G401 (cell line): ENCODE results near the gene ATG5. TPM values are rescaled to one million over a fixed set of nuclear protein-coding genes. Genes with fewer than 3 reads are reported as not detected.

Source experiments
- DNase-seq: peaks from one replicate; pipeline ENCODE4 v3.0.0-alpha.2; 2015; ENCODE audit warnings: low spot score
- in situ Hi-C: cut with HindIII; loops from 2 replicates; pipeline ENCODE4 v1.10.0; 2016; ENCODE audit warnings: low sequenced_read_pairs, mixed read lengths
- total RNA-seq: library from RNA; depleted of rRNA; stranded (reverse); fragments of >200 nt; shearing (Covaris generic); gene quantifications from 2 replicates; pipeline ENCODE4 v1.2.3, GENCODE V29; 2014

Gene ATG5
- total RNA-seq, 1 experiment from 2014 or later, result 40.8 TPM

DNA sequence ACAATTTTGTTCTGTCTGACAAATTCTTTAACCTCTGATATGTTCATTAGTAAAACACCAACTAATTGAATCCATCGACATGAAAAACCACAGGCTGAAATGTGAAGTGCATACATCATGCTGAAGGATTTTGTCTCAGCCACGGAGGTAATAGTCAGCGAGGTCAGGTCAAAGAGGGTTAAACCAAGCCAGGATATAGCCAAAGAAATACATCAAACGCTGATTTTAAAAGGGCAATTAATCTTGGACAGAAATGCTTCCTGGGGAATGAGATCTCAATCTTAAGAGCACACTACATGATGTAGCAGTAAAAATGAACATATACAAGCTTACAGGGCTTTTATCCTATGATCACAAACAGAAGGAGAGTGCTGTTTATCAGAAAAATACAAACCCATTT lies 132.7 kb downstream of the ATG5 start:
- in situ Hi-C loops, result no loop called here
- no peak for DNase-seq

DNA sequence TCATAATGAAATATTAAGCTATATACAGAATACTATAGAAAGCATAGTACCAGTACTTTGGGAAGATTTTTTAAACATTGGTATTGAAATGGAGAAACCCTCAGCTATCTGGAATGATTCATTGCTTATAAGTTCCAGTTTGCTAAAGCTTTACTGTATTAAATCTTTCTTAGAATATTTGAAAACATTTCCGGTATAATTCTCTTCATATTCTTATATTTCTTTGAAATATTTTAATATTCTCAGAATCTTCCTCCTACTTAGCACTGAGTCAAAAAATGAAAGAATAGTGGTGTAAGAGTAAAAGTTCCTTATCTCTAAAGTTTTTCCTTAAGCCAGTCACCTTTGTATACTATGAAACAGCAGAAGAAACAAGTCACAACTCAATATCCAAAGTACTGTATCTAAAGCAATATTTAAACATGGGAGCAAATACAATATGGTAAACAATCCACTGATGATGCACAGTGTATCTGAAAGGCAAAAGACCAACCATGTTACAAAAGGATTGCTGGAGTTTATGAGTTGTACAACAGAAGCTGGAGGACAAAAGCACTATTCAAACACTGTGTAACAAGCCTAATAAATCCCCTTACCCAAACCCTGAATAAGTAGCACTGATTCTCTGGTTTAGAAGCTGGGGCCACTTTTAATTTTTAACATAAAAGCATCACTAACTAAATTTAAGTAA lies 137.3 kb downstream of the ATG5 start:
- DNase-seq, result no peak
- in situ Hi-C loops, result no loop called here

DNA sequence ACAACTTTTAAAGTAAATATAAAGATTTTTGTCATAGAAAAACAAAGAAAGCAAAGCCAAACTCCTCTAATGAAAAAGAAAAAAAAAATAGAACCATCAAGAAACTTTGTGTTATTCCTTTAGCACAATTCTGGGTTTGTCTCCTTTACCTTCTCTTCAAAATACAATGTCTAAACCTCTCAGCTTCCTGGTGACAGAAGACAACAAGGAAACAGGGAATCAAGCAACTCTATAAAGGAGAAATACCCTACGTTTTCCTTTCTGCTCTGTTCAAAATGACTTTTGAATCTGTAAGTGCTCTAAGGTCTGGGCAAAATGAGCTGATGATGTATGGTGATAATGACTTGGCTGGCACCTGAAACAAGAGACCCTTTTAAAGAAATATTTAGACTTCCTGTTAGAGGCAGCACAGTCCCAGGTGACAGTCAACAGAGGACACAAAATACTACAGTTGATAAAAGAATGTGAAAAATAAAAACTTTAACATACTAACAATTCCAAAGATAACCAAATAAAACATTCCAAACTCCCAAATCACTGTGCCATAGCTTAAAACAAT lies 138.1 kb downstream of the ATG5 start:
- in situ Hi-C loops, result no loop called here

DNA sequence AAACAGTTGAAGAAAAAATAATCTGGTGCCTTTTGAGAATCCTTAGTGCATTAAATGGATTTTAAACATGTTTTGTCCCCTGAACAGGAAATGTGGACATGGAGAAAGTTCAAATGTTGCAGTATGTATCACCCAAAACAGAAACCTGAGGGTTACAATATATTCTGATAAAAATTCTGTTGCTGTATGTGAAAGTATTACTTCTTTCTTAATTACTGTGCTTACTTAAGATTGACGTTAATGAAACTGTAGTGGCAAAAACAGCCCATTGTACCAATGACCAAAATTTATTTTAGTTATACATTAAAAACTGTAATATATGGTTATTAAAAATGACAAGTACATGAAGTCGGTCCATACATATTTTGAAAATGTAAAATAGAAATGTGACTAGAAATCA lies 138.8 kb downstream of the ATG5 start:
- no peak for DNase-seq

More for the DNA sequence above, 138.1 kb downstream of the ATG5 start:
- no peak for DNase-seq

DNA sequence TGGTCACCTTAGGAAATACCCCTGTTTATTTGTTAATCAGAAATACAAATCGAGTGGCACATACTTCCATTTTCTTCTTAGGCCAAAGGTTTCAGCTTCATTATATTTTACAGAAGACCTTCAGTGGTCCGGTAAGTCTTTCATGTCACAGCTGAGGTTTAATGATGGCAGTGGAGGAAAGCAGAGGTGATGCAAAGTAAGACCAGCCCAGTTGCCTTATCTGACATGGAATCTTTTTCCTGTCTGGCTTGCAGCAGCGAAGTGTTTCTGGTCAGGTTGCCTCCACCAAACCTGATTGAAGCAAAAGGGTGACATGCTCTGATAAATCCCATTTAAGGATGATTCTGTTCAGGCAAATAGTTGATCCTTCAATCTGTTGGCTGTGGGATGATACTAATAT lies 139.4 kb downstream of the ATG5 start:
- DNase-seq, result no peak
- in situ Hi-C loops, result no loop called here

More for the DNA sequence above, 138.8 kb downstream of the ATG5 start:
- in situ Hi-C loops, result no loop called here

DNA sequence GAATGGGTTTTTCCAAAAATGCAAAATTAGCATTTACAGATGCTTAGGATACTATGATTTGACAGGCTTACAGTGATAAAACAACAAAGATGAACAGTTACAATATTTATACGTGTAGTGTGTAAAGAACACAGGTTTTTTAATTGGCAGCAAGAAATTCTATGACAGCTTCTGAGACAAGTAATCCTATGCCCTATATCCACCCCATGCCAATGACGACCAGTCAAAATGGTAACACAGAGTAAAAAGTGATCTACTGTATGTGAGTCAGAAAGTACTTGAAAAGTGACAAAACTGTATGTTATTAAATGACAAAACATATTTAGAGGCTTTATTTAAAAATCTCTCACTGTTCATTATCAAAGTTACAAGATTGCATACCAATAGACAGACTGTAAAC lies 139.9 kb downstream of the ATG5 start:
- in situ Hi-C loops, result no loop called here
- no peak for DNase-seq

DNA sequence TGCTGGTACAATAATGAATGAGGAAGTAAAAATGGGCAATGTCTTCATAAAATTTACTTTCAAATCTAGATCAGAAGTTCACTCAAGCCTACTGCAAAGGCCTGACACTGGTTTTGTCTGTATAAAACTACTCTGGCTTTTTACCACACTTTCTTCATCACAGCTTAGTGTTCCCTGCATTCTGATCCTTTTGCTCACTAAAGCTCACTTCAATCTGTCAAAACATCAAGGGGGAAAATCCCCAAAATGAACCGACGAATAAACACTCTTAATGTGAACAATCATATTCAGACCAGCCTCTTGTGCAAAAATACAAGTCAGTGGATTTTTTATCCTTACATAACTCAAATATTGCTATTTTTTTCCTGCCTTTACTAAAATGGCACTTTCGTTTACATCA lies 140.9 kb downstream of the ATG5 start:
- no peak for DNase-seq
- in situ Hi-C loops, result no loop called here

DNA sequence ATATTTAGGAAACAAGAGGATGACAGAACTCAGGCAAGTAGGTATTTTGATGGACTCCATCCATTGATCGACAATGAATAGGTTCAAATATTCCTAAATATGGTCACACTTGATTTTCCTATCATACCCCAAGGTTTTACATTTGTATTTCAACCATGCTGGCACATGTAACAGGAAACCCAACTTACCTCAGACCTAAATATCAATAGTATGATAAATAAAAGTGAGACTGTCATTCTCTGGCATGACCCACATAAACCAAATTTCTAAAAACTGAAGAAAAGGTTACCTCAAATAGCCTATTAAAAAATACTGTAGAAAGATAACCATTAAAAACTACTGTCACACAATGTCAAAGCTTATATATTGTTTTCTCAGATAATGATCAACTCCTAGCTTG lies 142.1 kb downstream of the ATG5 start:
- in situ Hi-C loops, result no loop called here
- DNase-seq, result no peak

DNA sequence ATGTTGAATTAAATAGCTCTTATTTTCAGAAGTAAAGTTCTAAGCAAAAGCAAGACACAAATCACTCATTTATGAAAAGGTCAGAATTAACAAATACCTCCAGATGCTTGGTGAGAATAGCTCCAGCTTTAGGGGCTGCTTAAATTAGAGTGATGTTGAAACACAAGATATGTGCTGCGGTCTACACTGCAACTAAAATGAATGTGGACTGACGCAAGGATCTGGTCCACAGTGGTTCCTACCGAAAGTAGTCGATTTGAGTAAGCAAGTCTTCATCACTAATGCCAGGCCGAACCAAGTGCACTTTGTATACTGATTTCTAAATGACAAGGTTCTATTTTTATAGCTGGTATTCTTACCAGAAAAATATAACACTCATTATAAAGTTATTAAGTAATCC lies 143.1 kb downstream of the ATG5 start:
- DNase-seq, result no peak
- in situ Hi-C loops, result no loop called here

DNA sequence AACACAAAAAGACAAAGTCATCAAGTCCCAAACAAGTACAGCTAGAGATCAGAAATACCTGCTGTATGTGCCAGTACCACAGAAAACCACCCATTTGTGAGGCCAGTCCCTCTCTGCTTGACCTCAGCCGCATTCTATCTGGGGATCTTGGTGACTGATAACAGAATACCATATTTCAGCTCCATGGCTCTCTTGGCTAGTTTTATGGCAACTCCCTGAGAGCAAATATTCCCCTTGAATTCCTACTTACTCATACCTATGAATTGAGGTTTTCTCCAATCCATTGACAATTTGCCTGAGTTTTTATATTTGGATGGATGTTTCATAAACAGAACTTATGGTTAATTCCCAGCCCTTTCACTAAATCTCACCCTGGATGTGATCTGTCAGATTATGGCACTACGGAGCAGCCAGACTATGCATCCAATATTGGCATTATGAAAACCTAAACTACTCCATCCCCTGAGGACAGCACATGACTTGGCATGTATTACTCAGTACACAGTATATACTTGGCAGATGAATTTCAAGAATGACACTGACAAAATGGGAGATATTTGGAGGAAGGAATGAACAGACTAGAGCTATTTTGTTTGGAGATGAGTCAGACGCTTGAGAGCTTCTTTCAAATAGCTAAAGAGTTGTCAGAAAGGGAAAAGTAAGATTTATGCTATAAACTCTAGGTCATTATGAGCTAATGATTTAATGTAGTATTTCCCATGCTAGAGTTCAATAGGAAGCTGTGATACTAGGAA lies 143.7 kb downstream of the ATG5 start:
- no peak for DNase-seq
- in situ Hi-C loops, result no loop called here

DNA sequence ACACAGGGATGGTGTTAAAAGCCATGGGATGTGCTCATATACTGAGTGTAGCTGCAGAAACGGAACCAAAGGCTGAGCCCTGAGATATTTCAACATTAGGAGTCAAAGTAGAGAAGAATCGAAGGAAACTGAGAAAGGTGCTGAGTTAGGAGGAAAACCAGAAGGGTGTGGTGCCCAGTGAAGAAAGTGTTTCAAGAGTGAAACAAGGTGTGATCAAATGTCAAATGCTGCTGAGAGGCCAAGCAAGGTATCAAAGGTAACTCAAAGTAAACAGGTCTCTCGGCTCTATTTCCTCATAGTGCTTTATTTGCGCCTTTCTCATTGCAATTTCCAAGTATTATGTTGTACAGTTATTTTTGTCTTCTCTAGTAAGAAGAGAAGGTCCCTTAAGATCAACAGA lies 145.4 kb downstream of the ATG5 start:
- in situ Hi-C loops, result no loop called here
- DNase-seq, result no peak

DNA sequence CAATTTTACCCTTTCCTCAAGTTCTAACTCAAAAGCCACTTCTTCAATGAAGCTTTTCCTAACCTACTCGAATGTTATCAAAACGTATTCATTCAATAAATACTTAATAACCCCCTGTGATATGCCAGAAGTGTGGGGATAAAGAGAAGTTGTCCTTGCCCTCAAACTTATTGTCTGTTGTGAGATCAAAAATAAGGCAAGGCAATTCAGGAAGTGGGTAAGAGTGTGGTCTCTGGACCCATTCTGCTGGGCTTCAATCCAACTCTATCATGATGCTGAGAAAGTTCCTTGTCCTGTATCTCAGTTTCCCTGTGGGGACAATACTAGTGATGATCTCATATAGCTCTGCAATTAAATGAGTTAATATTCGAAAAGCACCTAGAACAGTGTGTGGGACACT lies 146.7 kb downstream of the ATG5 start:
- in situ Hi-C loops, result no loop called here
- no peak for DNase-seq

DNA sequence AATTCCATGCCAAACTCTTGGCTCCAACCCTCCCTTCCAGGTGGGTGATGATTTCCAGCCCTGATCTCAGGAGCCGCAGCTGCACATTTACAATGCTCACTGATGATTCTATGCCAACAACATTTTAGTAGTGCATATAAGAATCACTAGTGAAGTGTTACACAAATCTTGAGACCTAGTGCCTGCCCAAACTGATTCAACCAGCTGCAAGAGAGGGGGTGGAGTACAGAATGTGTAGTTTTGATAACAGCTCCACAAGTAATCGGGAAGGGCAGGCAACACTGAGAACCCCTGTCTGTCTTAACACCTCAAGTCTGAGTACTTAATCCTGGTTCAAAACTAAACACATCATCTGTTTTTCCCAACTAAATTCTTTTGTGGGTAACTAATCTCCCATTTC lies 147.8 kb downstream of the ATG5 start:
- in situ Hi-C loops, result no loop called here
- DNase-seq, result no peak

DNA sequence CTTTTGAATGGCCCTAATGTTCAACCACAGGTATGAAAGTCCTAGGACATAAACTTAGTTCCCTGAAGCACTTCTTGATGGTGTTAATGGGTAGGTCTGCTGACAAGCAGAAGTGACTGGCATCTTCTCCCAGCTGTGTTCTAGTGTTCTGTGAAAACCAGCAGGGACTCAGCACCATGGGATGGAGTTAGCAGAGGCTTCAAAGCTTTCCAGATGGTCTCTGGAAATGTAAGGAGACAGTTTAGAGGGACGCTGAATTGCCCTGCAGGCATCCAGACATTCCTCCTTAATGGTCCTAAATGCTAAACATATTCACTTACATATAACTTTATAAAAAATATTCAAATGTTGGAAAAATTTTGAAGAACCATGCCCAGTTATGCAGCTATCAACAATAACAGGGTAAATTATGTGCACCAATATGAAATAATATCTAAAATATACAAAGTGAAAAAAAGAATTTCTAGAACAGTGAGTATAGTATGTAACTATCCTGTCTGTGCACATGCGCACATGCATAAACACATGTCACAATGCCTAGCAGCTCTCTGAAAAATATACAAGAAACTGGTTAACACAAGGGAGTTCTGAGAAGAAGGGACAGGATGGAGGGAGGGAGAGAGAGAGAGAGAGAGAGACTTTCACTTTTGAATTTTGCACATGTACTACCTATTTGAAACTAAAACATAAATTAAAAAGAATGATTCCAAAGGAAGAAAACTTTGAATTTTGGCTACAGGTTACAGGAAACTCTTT lies 152.3 kb downstream of the ATG5 start:
- DNase-seq, result no peak
- in situ Hi-C loops, result no loop called here

DNA sequence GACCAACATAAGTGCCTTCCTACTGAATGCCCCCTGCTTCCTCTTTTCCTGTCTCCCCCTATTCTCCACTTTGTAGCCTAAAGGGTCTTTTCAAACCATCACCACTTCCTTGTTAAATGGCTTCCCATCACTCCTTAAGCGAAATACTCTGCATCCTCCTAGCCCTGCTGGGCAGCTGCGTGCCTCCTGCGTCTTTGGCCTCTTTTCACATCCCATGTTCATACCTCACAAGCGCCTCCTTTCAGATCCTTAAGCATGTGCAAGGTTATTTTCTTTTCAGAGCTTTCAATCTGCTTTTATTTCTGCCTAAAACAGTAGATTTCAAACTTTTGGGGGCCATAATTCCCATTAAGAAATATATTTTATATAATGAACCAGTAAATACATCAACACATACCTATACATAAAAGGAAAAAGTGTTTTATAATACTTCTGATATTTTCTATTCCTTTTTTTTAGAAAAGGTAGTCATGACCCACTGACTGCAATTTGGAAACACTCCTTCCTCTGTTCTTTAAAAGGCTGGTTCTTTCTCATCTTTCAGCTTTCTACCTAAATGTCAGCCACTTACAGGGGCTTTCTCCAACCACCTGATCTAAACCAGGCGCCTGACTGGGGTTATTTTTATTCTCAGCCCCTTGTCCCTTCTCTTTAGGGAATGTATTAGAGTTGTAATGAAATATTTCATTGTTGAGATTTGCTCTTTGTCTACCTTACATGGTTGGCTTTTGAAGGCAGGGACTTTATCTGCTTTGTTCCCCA lies 155.3 kb downstream of the ATG5 start:
- in situ Hi-C loops, result no loop called here
- no peak for DNase-seq

DNA sequence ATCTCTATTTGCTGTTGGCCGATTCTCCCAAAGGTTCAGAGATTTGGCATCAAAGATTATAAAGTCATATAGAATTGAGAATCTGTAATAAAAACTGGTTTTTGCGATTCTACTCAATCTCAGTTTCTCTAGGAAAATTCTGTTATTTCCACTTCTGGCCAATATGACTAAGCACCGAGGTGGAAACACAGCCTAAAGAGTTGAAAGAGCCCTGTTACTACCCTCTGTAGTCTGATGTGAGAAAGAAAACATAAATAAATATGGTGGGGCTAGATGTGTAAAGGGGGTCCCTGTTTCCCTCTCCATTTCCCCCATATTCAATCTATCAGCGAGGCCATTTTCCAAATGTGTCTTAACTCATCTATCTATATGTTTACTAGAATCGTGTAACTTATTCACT lies 156.0 kb downstream of the ATG5 start:
- in situ Hi-C loops, result no loop called here
- no peak for DNase-seq

DNA sequence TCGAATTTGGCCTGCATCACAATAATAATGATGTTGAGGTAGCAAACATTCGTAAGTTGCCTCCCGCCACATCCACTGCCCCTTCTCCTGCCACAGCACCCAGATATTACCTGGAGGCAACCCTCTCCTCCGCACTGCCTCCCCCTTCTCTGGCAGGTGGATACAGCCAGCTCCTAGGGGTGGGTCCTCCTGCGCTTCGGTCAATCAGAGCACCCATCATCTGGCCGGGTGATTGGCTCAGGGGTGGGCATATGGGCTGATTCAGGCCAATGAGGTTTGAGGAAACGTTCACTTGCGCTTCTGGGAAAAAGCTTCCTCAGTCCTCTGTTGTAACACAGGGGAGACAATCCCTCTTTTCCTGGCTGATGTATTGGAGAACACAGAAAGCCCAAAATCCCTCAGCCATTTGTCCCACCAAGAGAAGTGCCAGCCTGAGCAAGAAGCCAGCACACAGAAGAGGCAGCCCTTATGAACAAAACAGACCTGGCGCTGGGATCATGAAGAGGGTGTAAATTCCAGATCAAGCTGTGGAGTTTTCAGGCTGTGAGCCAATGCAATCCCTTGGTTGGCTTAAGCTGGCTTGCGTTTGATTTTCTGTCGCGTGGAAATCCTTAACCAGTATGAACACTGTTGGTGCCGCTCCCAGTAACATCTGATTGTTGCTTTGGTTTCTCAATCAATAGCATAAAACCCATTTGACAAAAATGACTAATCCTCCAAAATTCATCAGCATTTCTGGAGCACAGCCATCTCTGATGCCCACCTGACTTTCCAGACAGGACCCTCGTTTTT lies 157.3 kb downstream of the ATG5 start:
- in situ Hi-C loops, result no loop called here
- peak; percentile 95 for DNase-seq

DNA sequence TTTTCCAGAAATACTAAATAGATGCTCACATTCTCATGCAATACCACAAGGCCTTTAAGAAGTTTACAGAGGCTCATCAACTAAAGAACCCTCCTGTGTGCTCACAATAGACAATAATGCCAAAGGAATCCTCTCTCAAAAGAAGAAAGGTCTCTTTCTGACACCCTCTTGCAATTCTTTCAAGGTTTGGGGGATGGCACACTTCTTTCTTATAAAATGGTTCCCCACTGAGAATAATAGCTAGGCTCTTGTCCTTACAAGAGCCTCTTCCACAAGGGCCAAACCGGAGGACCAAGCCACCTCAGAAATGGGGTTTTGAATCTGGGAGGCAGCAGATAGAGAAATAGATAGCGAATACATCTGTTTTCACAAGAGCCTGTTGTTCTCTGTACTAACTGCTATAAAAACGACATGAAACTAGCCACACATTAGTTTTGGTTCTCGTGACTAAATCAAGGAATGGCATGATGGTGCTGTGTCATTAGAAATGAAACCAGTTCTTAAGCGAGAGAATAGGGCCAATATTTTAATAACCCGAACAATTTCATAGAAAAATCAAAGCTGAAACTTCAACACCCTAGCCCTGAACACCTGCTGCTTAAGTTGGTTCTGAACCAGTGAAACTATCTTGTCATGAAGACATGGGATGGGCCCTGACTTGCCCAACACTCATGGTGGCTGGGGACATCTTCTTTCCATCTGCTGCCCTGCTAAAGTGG lies 158.3 kb downstream of the ATG5 start:
- in situ Hi-C loops, result no loop called here
- no peak for DNase-seq
